NCI-H446 (cell line): ENCODE results near the gene PACC1.

Experiments used
- DNase-seq, 2 experiments: peaks; one replicate each; lab custom pipeline; 2025; lab: John Stamatoyannopoulos, UW

PACC1 gene

DNA sequence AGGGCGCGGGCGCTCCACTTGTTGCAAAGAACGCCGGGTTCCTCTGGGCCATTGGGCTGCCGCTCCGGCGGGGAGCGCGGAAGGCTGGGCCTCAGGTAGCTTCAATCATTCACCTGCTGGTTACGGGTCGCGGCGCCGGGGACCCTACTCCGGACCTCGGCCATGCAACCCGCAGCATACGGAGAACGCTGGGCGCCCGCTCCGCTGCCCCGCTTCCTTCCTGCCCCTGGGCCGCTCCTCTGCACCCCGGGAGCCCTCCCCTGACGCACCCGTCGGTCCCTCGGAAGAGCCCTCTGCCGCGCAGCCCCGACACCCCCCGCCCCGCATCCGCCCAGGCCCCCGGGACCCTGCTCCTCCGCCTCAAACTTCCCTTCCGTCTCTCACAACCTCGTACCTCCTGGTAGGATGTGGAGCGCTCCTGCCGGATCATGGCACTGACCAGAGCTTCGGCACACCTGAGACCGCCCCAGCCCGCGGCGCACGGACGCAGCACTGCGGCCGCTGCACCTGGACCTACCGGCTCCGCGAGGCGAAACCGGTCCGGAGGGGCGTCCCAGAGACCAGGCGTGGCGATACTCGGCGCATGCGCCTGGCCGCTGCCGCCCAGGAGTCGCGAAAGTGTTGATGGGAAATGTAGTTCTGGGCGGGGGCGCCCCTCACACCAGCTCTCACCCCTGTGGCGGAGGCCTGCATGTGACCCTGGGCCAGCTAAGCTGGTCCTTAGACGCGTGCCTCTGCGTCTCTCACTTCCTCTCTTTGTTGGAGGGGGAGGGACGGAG, at the start of gene PACC1:
Gene PACC1, minus strand, starts transcription at position 559 of the 779 bp plus-strand sequence. Its CDS starts 129 bp downstream, at position 430.
- peak; percentile 89 to 94 for DNase-seq

- DNase-seq = no peak
These were observed 49.0 kb upstream of the PACC1 start for GRCh38 chr1:212463565-212464285.

GRCh38 chr1:212461916-212462660, 47.4 kb upstream of the PACC1 start:
- DNase-seq = no peak

DNA sequence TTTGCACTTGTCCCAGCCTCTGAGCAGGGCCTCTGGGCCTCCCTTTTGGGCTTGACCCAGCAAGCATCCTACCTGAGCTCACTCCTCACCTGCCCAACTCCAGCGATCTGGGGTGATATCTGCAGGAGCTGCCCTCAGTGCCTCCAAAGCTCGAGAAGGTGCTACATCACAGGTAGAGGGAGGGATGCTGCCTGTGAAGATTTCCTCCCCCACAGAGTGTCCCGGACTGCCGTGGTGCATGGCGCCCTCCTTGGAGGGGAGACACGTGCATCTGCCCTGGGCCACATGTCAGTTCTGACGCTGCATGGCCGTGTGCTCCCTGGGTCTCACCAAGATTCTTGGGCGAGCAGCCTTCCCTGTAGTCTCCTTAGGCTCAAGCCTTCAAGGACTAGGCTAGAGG, 45.7 kb upstream of the PACC1 start:
- DNase-seq = no peak

DNA sequence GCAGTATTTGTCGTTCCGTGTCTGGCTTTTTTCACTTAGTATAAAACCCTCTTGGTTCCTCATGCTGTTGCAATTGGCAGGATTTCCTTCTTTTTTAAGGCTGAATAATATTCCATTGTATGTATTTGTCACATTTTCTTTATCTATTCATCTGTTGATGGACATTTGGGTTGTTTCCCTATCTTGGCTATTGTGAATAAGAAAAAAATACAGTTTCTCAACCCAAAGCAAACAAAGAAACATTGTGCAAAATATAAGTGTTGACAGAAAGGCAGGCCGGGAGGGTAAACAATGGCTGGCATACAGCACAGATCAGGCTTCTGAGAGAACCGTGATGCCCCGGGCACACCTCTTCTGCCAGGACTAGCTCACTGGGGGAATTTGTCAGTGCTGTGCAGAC, 45.0 kb upstream of the PACC1 start:
- DNase-seq = no peak

- no peak for DNase-seq
These were observed 44.1 kb upstream of the PACC1 start for GRCh38 chr1:212458817-212459216.

GRCh38 chr1:212457740-212458338, 43.2 kb upstream of the PACC1 start:
- peak; percentile 24 to 60 for DNase-seq

DNA sequence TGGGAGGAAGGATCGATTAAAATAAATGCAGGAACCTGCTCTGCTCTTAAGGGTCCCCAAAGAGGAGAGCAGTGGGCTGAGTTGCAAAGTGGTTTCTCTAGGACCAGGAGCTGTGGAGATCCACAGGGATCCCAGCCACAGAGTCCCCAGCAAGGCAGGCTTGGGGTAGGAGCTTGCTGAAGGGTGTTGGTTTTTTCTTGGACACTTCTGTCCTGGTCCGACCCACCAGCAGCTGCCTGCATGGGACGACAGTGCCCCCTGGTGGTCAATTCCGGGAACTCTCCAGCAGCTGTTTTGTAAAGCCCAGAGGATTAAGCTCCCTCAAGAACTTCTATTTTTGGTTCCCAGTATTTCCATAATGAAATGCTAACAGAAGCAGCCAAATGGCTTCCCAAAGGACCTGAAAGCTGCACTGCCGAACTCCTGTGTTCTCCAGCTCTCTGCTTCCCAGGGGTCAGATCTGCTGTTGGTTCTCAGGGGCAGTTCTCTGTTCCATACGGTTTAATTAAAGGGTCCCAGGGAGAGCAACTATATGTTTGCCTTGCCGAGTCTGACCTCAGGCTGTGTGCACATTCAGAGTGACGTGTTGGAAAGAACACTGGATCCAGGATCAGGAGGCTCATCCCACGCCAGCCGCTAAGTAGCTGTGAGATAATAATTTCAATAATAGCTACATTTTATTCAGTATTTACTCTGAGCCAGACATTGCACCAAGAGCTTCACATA, 41.3 kb upstream of the PACC1 start:
- DNase-seq = peak; percentile 74 to 91

DNA sequence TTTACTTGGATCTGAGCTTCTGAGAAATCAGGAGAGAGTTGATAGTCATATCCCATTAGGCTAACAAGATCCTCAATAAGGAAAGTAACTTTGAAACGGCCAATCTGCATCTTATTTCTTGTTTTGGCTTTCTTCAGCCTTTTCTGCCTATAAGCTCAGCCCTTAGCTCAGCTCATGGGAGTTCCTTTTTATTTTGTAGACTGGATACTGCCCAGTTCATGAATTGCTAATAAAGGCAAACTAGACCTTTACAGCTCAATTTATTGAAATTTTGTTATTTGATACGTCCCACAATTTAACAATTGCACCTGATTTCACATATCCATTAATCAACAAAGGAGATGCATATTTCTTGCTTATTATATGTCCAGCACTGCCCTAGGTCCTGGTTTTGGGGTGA, 40.7 kb upstream of the PACC1 start:
- no peak for DNase-seq

DNA sequence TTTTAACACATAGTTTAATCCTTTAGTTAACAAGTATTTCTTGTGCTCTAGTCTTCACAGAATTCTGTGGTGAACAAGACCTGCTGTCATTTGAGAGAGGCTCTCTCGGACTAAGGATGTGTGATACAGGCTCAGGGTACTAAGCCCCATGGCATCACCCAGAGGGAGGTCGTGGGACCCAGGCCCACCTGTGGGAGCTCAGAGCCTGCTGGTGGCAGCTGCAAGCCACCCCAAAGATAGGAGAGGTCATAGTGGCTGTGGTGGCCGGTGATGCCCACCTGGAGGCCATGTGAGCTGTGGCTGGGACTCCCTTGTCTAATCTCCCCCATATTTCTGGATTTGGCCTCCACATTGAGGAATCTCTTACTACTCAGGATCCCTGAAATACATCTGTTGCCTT, 40.1 kb upstream of the PACC1 start:
- DNase-seq = no peak

DNA sequence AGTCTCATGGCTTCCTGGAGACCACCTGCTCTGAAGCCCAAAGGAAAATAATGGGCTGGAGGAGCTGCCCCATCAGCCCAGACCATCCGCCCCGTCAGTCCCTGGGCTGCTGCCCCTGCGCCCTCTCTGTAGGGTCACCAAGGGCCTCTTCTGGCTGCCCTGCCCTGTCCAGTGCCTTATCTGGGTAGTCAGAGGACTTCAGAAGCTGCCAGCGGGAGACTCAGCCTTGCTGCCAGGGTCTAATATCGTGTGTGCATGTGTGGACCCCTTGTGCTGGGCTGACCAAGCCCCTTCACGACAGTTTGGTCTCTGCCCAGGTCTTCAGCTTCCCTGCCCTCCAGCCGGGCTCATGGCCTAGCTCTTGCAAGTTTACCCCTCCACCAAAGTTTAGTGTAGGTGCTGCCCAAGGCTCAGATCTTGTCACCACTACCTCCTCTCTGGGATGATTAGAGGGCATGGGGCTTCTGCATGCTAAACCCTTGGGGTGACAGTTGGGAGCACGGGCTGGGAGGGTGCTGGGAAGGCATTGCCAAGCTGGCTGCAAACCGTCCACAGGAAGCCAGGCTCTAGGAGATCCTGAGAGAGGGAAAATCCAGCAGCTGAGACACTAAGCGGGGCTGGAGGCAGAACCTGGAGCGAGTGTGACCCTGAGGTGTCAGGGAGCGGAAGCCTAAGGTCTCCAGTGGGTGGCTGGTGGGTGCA, 38.6 kb upstream of the PACC1 start:
- DNase-seq = no peak

- no peak for DNase-seq
These were observed 37.9 kb upstream of the PACC1 start for GRCh38 chr1:212452323-212453155.

DNA sequence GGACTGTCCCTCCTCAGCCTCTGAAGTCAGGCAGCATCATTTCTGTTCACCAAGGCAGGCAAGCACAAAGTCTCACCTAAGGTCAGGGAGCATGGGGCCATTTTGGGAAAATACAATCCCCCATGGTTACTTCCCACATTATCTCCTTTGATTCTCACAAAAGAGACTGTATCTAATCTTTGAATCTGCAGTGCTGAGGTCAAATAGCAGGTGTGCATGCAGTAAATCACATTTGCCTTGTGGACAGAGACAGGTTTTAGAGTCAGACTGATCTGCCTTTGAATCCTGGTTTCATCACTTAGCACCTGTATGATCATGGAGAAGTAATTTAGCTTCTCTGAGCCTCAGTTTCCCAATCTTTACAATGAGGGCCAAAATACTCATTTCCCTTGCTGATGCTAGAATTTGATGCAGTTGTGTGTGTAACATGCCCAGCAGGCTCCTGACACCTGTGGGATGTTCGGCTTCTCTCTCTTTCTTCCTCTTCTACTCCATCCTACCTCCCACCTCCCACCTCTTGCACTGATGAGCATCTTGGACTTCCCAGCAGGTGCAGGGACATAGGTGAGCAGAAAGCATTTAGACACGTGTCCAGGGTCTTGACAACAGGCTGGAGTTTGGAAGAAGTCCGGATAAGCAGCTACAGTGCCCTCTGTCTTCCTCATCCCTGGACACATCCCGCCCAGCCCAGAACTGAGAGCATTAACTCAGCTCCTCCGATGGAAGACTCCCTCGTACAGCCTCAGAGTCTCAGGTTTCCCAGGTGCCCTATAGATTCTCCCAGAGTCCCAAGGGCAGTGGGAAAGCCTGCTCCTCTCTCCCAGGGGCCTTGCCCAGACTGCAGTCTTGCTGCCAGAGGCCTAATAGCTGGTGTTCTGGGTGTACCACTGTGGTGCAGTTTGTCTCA, 37.0 kb upstream of the PACC1 start:
- DNase-seq = no peak

- DNase-seq = no peak
These were observed 35.7 kb upstream of the PACC1 start for GRCh38 chr1:212450331-212450881.

GRCh38 chr1:212447478-212447877, 32.8 kb upstream of the PACC1 start:
- no peak for DNase-seq

DNA sequence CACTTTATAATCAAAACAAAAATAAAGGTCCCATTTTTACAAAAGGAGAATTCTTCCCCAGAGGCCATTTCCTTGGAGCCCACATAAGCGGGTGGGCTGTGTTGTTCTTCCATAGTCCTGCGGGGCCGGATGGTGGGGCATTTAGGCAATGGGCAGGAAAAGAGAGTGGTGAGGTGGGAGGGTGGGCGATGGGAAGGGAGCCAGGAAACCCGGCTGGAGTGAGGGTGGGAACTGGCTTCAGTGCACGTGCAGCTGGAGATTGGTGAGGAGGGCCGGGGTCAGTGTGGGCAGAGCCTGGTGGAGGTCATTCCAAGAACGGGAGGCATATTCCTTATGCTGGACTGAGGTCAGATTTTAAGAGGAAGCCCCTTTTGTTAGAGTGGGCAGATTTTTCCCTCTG, 31.6 kb upstream of the PACC1 start:
- DNase-seq = no peak

DNA sequence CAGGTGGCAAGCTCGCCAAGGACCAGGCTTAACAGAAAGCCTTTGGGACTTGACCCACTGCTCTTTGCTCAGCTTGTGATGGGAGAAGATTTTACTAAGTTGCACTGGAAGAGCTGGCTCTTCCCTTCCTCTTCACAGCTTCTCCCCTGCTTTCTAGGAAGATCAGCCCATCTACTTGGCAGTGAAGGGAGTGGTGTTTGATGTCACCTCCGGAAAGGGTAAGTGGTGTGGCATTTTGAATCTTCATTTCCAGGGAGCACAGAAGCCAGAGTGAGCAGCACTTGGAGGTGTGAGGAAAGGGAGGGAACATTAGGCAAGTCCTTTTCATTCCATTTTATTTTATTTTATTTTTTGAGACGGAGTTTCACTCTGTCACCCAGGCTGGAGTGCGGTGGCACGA, 27.7 kb upstream of the PACC1 start:
- no peak for DNase-seq

GRCh38 chr1:212440419-212440818, 25.7 kb upstream of the PACC1 start:
- no peak for DNase-seq

DNA sequence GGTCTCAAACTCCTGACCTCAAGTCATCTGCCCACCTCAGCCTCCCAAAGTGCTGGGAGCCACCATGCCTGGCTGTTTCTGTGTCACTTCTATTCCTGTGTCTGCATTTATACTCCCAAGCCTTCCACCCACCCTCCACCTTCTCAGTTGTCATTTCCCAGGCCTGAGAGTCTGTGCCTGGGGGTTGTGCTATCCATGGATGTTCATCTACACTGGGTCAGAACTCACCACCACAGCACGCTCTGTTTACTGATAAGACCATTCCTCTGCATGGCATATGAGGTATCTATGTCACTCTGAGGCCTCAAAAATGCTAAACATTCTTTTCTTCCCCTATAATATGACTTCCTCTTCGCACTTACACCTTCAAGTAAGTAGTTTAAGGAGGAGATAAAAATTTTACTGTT, 24.1 kb upstream of the PACC1 start:
- DNase-seq = no peak
